GM12878 (cell line): Measurements from ENCODE around the gene MICALL1. TPM values are rescaled to one million over a fixed set of nuclear protein-coding genes. Genes with fewer than 3 reads are reported as not detected.

Experiments used
- ATAC-seq: fragments of 200-7000 bp; cut with Tn5 transposase; 3 replicates; pipeline ENCODE4 v1.9.1; 2020; ENCODE audit warnings: mild to moderate bottlenecking, moderate library complexity
- BruUV-seq: library from RNA; stranded (reverse); fragments of 400-500 nt; replicated peaks from 2 replicates; lab custom pipeline; 2021; lab: Mats Ljungman, UMichigan
- CTCF ChIA-PET: fragments of 300-600 bp; sonication (Branson Sonifier 250); formaldehyde crosslinking; extraction: SDS; loops from one replicate; lab custom pipeline; 2021; ENCODE audit warnings: inconsistent platforms; lab: Yijun Ruan, JAX
- POLR2A ChIA-PET: fragments of 350-600 bp; formaldehyde crosslinking; extraction: SDS; loops from one replicate; lab custom pipeline; 2021; ENCODE audit warnings: inconsistent platforms; lab: Charles Lee
- RAD21 ChIA-PET: fragments of 300-600 bp; sonication (Branson Sonifier 250); formaldehyde crosslinking; loops from one replicate; lab custom pipeline; 2023; ENCODE audit warnings: antibody characterized with exemption; ENCODE audit not compliant: unreplicated experiment; lab: Charles Lee
- SMC1A ChIA-PET: fragments of 300-600 bp; sonication (Branson Sonifier 250); formaldehyde crosslinking; loops from one replicate; lab custom pipeline; 2023; ENCODE audit not compliant: unreplicated experiment, uncharacterized antibody; lab: Charles Lee
- DNase-seq: peaks from one replicate; pipeline ENCODE4 v3.0.0-alpha.2; 2011; ENCODE audit warnings: low read depth, low spot score
- FAIRE-seq: peaks from 3 replicates; lab custom pipeline; 2011; peaks lifted over from hg19 to GRCh38; lab: Jason Lieb, UNC
- H2AFZ ChIP-seq: 2 replicates; pipeline ENCODE4 v1.6.0; 2011; ENCODE audit warnings: low read depth, low read length, control low read depth; ENCODE audit not compliant: control insufficient read depth
- H3K27ac ChIP-seq: 2 replicates; pipeline ENCODE4 v1.5.1; 2011; ENCODE audit warnings: control low read depth; ENCODE audit not compliant: control insufficient read depth, insufficient read depth
- H3K27me3 ChIP-seq, 2 experiments: replicated peaks in 1 of 2; 2 replicates each; pipeline versions ENCODE4 v1.6.0 to v1.6.1; 2011; ENCODE audit warnings: low read length in 1 of 2; ENCODE audit not compliant: control insufficient read depth in 2 of 2, insufficient read depth in 2 of 2
- H3K36me3 ChIP-seq, 2 experiments: 2 replicates each; pipeline ENCODE4 v1.5.1; 2011; ENCODE audit warnings: low read length in 1 of 2; ENCODE audit not compliant: control insufficient read depth in 2 of 2, insufficient read depth in 2 of 2
- H3K4me1 ChIP-seq: 2 replicates; pipeline ENCODE4 v1.6.1; 2011; ENCODE audit warnings: mild to moderate bottlenecking, low read length, moderate library complexity, mixed read lengths; ENCODE audit not compliant: control insufficient read depth, insufficient read depth
- H3K4me2 ChIP-seq: 2 replicates; pipeline ENCODE4 v1.6.0; 2011; ENCODE audit warnings: control low read depth; ENCODE audit not compliant: control insufficient read depth, insufficient read depth
- H3K4me3 ChIP-seq: fragments of 200-600 bp; sonication (generic); 2 replicates; pipeline ENCODE4 v1.5.1; 2016
- H3K79me2 ChIP-seq: 2 replicates; pipeline ENCODE4 v1.6.0; 2011; ENCODE audit warnings: low read length; ENCODE audit not compliant: control insufficient read depth, insufficient read depth
- H3K9ac ChIP-seq: 2 replicates; pipeline ENCODE4 v1.8.0; 2011; ENCODE audit warnings: low read length, control low read depth, mixed read lengths; ENCODE audit not compliant: control insufficient read depth, insufficient read depth
- H3K9me3 ChIP-seq: replicated peaks from 3 replicates; pipeline ENCODE4 v1.5.1; 2011; ENCODE audit warnings: mild to moderate bottlenecking, low read length; ENCODE audit not compliant: control insufficient read depth, insufficient read depth
- H4K20me1 ChIP-seq: 2 replicates; pipeline ENCODE4 v1.6.0; 2011; ENCODE audit not compliant: control insufficient read depth, insufficient read depth
- BHLHE40 ChIP-seq, 2 experiments: fragments of 450-650 bp in 1 of 2; IDR thresholded peaks; 2 replicates each; pipeline ENCODE4 v1.6.1; 2011 to 2017; ENCODE audit warnings: low read depth in 2 of 2, borderline replicate concordance in 1 of 2, improper control_type of control experiment in 1 of 2, low read length in 1 of 2, mild to moderate bottlenecking in 1 of 2
- ESRRA ChIP-seq: IDR thresholded peaks from 2 replicates; pipeline ENCODE4 v1.6.1; 2012; ENCODE audit warnings: mild to moderate bottlenecking, low read length, improper control_type of control experiment
- IKZF2 ChIP-seq, 2 experiments: fragments of 450-650 bp; IDR thresholded peaks; 2 replicates each; pipeline ENCODE4 v1.6.1; 2017; ENCODE audit warnings: mild to moderate bottlenecking in 2 of 2, moderate library complexity in 2 of 2
- MLLT1 ChIP-seq: fragments of 450-650 bp; IDR thresholded peaks from 2 replicates; pipeline ENCODE4 v1.6.1; 2016; ENCODE audit warnings: mild to moderate bottlenecking
- MTA3 ChIP-seq: IDR thresholded peaks from 2 replicates; pipeline ENCODE4 v1.6.1; 2012; ENCODE audit warnings: low read length, inconsistent platforms, borderline replicate concordance
- NRF1 ChIP-seq: conservative IDR thresholded peaks from 2 replicates; pipeline ENCODE4 v1.6.1; 2011; ENCODE audit warnings: mild to moderate bottlenecking, low read depth, low read length, improper control_type of control experiment
- SMAD5 ChIP-seq: IDR thresholded peaks from 2 replicates; pipeline ENCODE4 v1.6.1; 2016; ENCODE audit warnings: antibody characterized with exemption, low read depth
- TAF1 ChIP-seq: IDR thresholded peaks from 2 replicates; pipeline ENCODE4 v1.6.1; 2011; ENCODE audit warnings: mild to moderate bottlenecking, low read depth, low read length, borderline replicate concordance
- TCF3 ChIP-seq: IDR thresholded peaks from 2 replicates; pipeline ENCODE4 v1.6.1; 2012; ENCODE audit warnings: low read depth, mild to moderate bottlenecking, low read length, borderline replicate concordance; ENCODE audit not compliant: insufficient read depth
- WGBS: methylation state at CpG from one replicate; pipeline ENCODE4 v1.1.6; 2016; ENCODE audit warnings: low lambda C conversion rate; ENCODE audit not compliant: insufficient replicate concordance, insufficient coverage; ENCODE audit errors: missing lambda C conversion rate; 5-methylcytosine and 5-hydroxymethylcytosine counted together
- in situ Hi-C: fragments of 300-500 bp; cut with MboI; formaldehyde crosslinking; loops from 9 replicates; pipeline ENCODE4 v1.14.3; 2018; ENCODE audit warnings: mixed read lengths
- intact Hi-C: fragments of 100-400 bp; cut with micrococcal nuclease; formaldehyde crosslinking; loops from one replicate; pipeline ENCODE4 v1.14.2; 2022; ENCODE audit not compliant: unreplicated experiment
- polyA plus RNA-seq, 11 experiments: library from polyadenylated mRNA; depleted of rRNA in 4 of 11; unstranded in 6 of 11; stranded (reverse) in 5 of 11; fragments of >200 nt; fragmentation: Nextera tagmentation in 4 of 11; fragmentation: Illumina TruSeq in 1 of 11; extraction: Ambion mirVana in 4 of 11; extraction: Trizol in 1 of 11; gene quantifications; 1 replicate in 1 of 11; 2 replicates in 10 of 11; pipeline versions ENCODE4 v1.2.1 to v1.2.3, GENCODE V29; 2011 to 2016; ENCODE audit warnings: inconsistent platforms in 2 of 11, missing spikeins in 2 of 11, low read depth in 1 of 11
- total RNA-seq, 4 experiments: library from RNA; depleted of rRNA in 3 of 4; stranded (reverse); fragments of >200 nt in 3 of 4; fragmentation: Illumina TruSeq in 1 of 4; extraction: Trizol in 1 of 4; gene quantifications; 2 replicates each; pipeline versions ENCODE4 v1.2.1 to v1.2.3, GENCODE V29; 2013 to 2021

The MICALL1 gene
- total and polyA plus RNA-seq, 10 of the 15 experiments (the other 5 are each of a cell fraction or from before 2014, with no cell fraction given): 0.72 to 30.7 (median 7.8) TPM

- BruUV-seq: no TSS peak
- H3K79me2 ChIP-seq: no peaks in the 10 kb centered on the region
- ChIA-PET SMC1A (interaction anchor here (1.2 kb wide), 1 partner anchor 18 kb away, joined by 4 read pairs; the partner anchor contains the start of genes C22orf23 and POLR2F), RAD21 (interaction anchor here (0.5 kb wide), 1 partner anchor 512 kb away, joined by 3 read pairs; no protein-coding TSS in a partner anchor), CTCF (interaction anchor here (0.5 to 1.6 kb wide), 3 partner anchors 153 to 1372 kb away, joined by 3 to 5 read pairs (median 4); no protein-coding TSS in a partner anchor)
- H3K9me3 ChIP-seq: no peaks in the 10 kb centered on the region
- no peak overlapping the region for H3K9ac ChIP-seq
- H3K36me3 ChIP-seq: peaks cover 8 to 12% of the 10 kb centered on the region in 2 experiments; a peak in 3 of 4 replicates
- no peak for FAIRE-seq
- no peak overlapping the region for H2AFZ ChIP-seq
- in situ Hi-C loops: no loop called here
- H4K20me1 ChIP-seq: no peaks in the 10 kb centered on the region
- intact Hi-C loops: no loop called here
- H3K27ac ChIP-seq: no peak overlapping the region
- TF ChIP-seq IKZF2 (IDR thresholded peaks at IDR 0.05) (no peak), MLLT1 (no peak), SMAD5 (no peak), TCF3 (no peak), BHLHE40 (IDR thresholded peaks at IDR 0.05; ENCODE audit: borderline replicate concordance in 1 of 2, low read depth in 2 of 2, low read length in 1 of 2) (no peak), NRF1 (no peak), ESRRA (no peak), MTA3 (no peak), TAF1 (no peak)
- TF ChIP-seq, all 136 proteins: peak for 0
- Histone ChIP-seq H3K4me3 (no peak overlapping the region), H3K27me3 (no peaks in the 10 kb centered on the region), H3K4me1 (no peaks in the 10 kb centered on the region), H3K4me2 (no peak overlapping the region)
- POLR2A ChIA-PET: interaction anchor here (1.2 kb wide), 1 partner anchor 119 kb away, joined by 3 read pairs; no protein-coding TSS in a partner anchor
- ATAC-seq (no peak), DNase-seq (no peak)
- 97% methylated on average over 7 of the region's 7 CpGs for WGBS
These were observed 65.7 kb downstream of the MICALL1 start for GRCh38 chr22:37971475-37972434.
